Esophagus (tissue), 2 donors: ENCODE measurements around the gene BMPR1B. TPM values are rescaled to one million over a fixed set of nuclear protein-coding genes. Genes with fewer than 3 reads are reported as not detected.

ENCODE experiments used
- H3K27ac ChIP-seq, 2 donors: one replicate each; pipeline ENCODE4 v1.5.1; 2013; ENCODE audit warnings: low read depth in 2 of 2, mild to moderate bottlenecking in 2 of 2, inconsistent platforms in 1 of 2, low read length in 1 of 2, moderate library complexity in 1 of 2
- H3K27me3 ChIP-seq, 2 donors: one replicate each; pipeline ENCODE4 v1.6.1; 2013; ENCODE audit warnings: low read length in 2 of 2, control low read depth in 1 of 2, mild to moderate bottlenecking in 1 of 2; ENCODE audit not compliant: insufficient read depth in 2 of 2, control insufficient read depth in 1 of 2
- H3K36me3 ChIP-seq, 2 donors: one replicate each; pipeline ENCODE4 v1.6.1; 2013; ENCODE audit warnings: low read length in 1 of 2; ENCODE audit not compliant: control insufficient read depth in 2 of 2, insufficient read depth in 2 of 2
- H3K4me1 ChIP-seq, 2 donors: one replicate each; pipeline ENCODE4 v1.6.1; 2013; ENCODE audit warnings: low read length in 1 of 2; ENCODE audit not compliant: control insufficient read depth in 2 of 2, insufficient read depth in 2 of 2
- H3K4me3 ChIP-seq, 2 donors: one replicate each; pipeline ENCODE4 v1.5.1; 2013; ENCODE audit warnings: low read length in 2 of 2, mild to moderate bottlenecking in 2 of 2, low read depth in 1 of 2, moderate library complexity in 1 of 2
- H3K9me3 ChIP-seq, 2 donors: one replicate each; pipeline ENCODE4 v1.6.1; 2013; ENCODE audit warnings: mild to moderate bottlenecking in 2 of 2, low read depth in 1 of 2, low read length in 1 of 2, moderate library complexity in 1 of 2; ENCODE audit not compliant: control insufficient read depth in 2 of 2, insufficient read depth in 1 of 2
- WGBS, 2 donors: extraction: QIAGEN DNeasy Blood & Tissue Kit; methylation state at CpG; one replicate each; pipeline ENCODE4 v1.1.7; 2013; 5-methylcytosine and 5-hydroxymethylcytosine counted together
- polyA plus RNA-seq, 2 donors: library from polyadenylated mRNA; stranded (reverse); fragments of 200-250 nt; gene quantifications; one replicate each; pipeline ENCODE4 v1.2.3, GENCODE V29; 2013
- donor health status: healthy with polysubstance abuse.
- donor health status: Bipolar disorder and iron deficiency.

The BMPR1B gene
- polyA plus RNA-seq, 2 donors: 0.18 to 0.22 TPM

DNA sequence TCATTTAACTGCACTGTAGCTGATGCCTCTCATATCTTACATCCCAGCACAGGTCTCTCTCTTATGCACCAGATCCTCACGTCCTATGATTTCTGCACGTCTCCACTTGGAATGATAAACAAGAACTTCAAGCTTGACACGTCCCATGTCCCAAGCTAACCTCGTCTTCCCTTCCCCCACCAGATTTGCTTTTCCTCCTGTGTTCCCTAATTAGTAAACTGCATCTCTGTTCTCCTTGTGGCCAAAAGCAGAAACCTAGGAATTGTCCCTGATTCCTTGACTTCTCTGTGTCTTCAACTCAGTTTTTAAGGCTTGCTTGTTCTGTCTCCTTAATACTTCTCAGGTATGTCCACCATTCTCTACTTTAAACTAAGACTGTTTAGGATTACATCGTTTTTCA is 171.9 kb downstream of the BMPR1B start:
- Histone ChIP-seq H3K9me3 (no peaks in the 10 kb centered on the region), H3K27me3 (no peaks in the 10 kb centered on the region), H3K27ac (no peak overlapping the region), H3K4me3 (no peak overlapping the region), H3K4me1 (no peaks in the 10 kb centered on the region), H3K36me3 (no peaks in the 10 kb centered on the region)
- WGBS, 2 donors: 68 to 80% methylated on average over 5 of the region's 5 CpGs

GRCh38 chr4:94931626-94932025 is 173.9 kb downstream of the BMPR1B start:
- Histone ChIP-seq H3K36me3 (no peaks in the 10 kb centered on the region), H3K4me3 (no peak overlapping the region), H3K27ac (no peak overlapping the region), H3K27me3 (no peaks in the 10 kb centered on the region), H3K4me1 (no peaks in the 10 kb centered on the region), H3K9me3 (no peaks in the 10 kb centered on the region)
- WGBS, 2 donors: 89 to 91% methylated on average over 7 of the region's 7 CpGs

GRCh38 chr4:94932366-94932765 is 174.6 kb downstream of the BMPR1B start:
- Histone ChIP-seq H3K36me3 (no peaks in the 10 kb centered on the region), H3K4me1 (no peaks in the 10 kb centered on the region), H3K4me3 (no peak overlapping the region), H3K27me3 (no peaks in the 10 kb centered on the region), H3K9me3 (no peaks in the 10 kb centered on the region), H3K27ac (no peak overlapping the region)

- no peaks in the 10 kb centered on the region for H3K36me3 ChIP-seq
- H3K4me3 ChIP-seq: no peak overlapping the region
- H3K4me1 ChIP-seq: no peaks in the 10 kb centered on the region
- H3K9me3 ChIP-seq: no peaks in the 10 kb centered on the region
- WGBS, 2 donors: 46 to 56% methylated on average over 4 of the region's 4 CpGs
- H3K27me3 ChIP-seq: no peaks in the 10 kb centered on the region
- no peak overlapping the region for H3K27ac ChIP-seq
Observed at GRCh38 chr4:94933799-94934198, 176.0 kb downstream of the BMPR1B start.

- Histone ChIP-seq H3K9me3 (no peaks in the 10 kb centered on the region), H3K27ac (no peak overlapping the region), H3K4me1 (no peaks in the 10 kb centered on the region), H3K27me3 (no peaks in the 10 kb centered on the region), H3K36me3 (no peaks in the 10 kb centered on the region), H3K4me3 (no peak overlapping the region)
- 44 to 61% methylated on average over 5 of the region's 5 CpGs for WGBS, 2 donors
Observed at GRCh38 chr4:94934201-94934600, 176.4 kb downstream of the BMPR1B start.

GRCh38 chr4:94934864-94935263 is 177.1 kb downstream of the BMPR1B start:
- H3K36me3 ChIP-seq: no peaks in the 10 kb centered on the region
- H3K4me1 ChIP-seq: no peaks in the 10 kb centered on the region
- no peaks in the 10 kb centered on the region for H3K27me3 ChIP-seq
- no peak overlapping the region for H3K27ac ChIP-seq
- no peaks in the 10 kb centered on the region for H3K9me3 ChIP-seq
- H3K4me3 ChIP-seq: no peak overlapping the region

DNA sequence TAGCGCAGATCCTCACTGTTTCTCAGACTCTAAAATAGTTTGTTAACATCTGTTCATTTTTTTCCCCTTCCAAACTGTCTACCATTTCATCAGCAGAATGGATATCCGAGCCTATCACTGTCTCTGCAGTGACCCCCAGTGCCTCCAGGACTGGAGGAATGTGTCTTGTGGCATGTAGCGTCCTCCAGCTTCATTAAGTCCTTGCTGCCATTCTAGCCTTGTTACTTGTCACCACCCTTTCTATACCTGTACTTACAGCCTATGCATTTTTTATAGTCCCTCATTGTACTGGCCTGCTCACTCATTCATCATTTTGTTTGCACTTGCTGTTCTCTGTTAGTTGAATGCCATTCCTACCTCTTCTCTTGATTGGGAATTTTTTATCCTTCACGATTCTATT is 179.1 kb downstream of the BMPR1B start:
- no peak overlapping the region for H3K27ac ChIP-seq
- 71 to 74% methylated on average over 4 of the region's 4 CpGs for WGBS, 2 donors

GRCh38 chr4:94939791-94940519 is 182.2 kb downstream of the BMPR1B start:
- 69 to 73% methylated on average over 2 of the region's 2 CpGs for whole genome bisulfite sequencing, 2 donors
- H3K27me3 ChIP-seq: no peaks in the 10 kb centered on the region
- no peaks in the 10 kb centered on the region for H3K36me3 ChIP-seq
- no peaks in the 10 kb centered on the region for H3K9me3 ChIP-seq
- no peaks in the 10 kb centered on the region for H3K4me1 ChIP-seq
- no peak overlapping the region for H3K27ac ChIP-seq
- H3K4me3 ChIP-seq: no peak overlapping the region

More for the DNA sequence above, 179.1 kb downstream of the BMPR1B start:
- Histone ChIP-seq H3K4me1 (no peaks in the 10 kb centered on the region), H3K36me3 (no peaks in the 10 kb centered on the region), H3K4me3 (no peak overlapping the region), H3K9me3 (no peaks in the 10 kb centered on the region), H3K27me3 (no peaks in the 10 kb centered on the region)

- no peak overlapping the region for H3K27ac ChIP-seq
- H3K4me1 ChIP-seq: no peaks in the 10 kb centered on the region
- no peak overlapping the region for H3K4me3 ChIP-seq
- H3K27me3 ChIP-seq: no peaks in the 10 kb centered on the region
- H3K36me3 ChIP-seq: no peaks in the 10 kb centered on the region
- no peaks in the 10 kb centered on the region for H3K9me3 ChIP-seq
- 81 to 87% methylated on average over 5 of the region's 5 CpGs for WGBS, 2 donors
Observed at GRCh38 chr4:94940520-94940908, 182.8 kb downstream of the BMPR1B start.

DNA sequence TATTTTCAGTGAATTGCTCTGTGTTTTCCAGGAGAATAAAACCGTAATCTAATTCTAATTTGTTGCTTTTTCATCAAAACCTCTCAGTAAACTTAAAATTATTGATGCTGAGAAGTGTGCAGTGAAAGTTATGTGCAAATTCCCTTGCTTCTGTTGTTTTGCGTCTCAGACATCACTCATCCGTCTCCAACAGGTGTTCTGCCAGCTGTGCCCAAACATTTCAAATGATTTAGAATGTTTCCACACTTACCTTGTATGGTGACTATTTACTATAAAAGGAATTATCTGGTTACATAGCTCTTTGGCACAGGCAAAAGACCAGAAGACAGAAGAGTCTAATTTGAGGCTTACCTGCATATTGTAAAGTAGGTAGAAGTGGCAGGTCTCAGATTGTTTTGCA is 184.0 kb downstream of the BMPR1B start:
- no peak overlapping the region for H3K27ac ChIP-seq
- 78 to 84% methylated on average over 3 of the region's 3 CpGs for WGBS, 2 donors
- no peaks in the 10 kb centered on the region for H3K9me3 ChIP-seq
- H3K27me3 ChIP-seq: no peaks in the 10 kb centered on the region
- no peaks in the 10 kb centered on the region for H3K4me1 ChIP-seq
- no peak overlapping the region for H3K4me3 ChIP-seq
- H3K36me3 ChIP-seq: no peaks in the 10 kb centered on the region
